ENCODE results near the gene MITF. TPM values are rescaled to one million over a fixed set of nuclear protein-coding genes. Genes with fewer than 3 reads are reported as not detected.
"Not testable (repeated sequence)": the region's sequence is repeated elsewhere in the genome, so short reads cannot be mapped to it uniquely, and the experiment has no call there.

Gene MITF
- total RNA-seq, 1 experiment from 2014 or later = 4.0 TPM

DNA sequence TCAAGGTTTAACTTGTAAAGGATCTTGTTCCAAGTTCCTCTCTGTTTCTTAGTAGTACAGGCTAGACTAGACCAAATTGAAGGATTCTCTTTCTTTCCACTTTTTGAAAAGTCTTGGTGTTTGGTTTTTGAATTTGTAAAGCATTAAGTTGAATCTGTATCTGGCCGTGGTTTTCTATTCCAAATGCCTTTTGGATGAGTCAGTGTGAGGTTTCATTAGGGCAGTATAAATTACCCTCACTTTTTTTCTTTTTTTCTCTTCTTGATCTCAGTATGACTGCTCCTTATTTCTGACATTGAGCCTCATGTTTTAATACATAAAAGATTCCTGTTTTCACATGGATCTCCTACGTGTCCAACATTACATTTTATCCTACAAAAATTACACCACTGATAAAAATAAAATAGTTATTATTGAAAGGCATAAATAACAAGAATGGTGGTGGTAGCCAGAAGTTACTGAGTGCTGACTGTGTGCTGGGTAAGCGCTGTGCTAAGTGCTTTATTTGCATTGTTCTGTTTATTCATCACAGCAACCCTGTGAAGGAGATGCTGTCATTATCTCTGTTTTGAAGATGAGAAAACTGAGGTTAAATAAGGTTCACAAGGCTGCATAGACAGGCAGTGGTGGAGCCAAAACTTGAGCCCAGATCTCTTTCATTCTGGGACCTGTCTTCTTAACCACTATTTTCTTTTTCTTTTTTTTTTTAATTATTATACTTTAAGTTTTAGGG lies 48.3 kb downstream of the MITF start:
- peak; percentile 83 for DNase-seq (ENCODE audit: low read depth)

DNA sequence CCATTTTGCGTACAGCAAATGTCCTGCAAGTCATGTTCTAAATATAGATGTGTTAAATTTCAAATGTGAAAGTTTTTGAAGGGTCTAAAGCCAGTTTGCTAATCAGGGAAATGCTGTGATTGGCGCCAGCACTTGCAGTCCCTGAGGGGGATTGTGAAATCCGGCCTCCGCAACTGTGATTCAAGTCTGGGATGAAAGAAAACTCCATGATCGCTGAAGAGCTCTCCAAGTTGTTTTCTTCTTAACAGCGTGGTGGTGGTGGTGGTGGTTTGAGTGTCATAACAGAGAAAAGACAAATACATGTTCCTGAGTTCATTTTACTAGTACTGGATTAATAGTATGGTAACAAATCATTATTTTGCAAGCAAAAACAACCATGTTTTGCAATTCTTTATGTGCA lies 51.8 kb downstream of the MITF start:
- DNase-seq (ENCODE audit: low read depth) = peak; percentile 77

GRCh38 chr3:69791919-69792399 lies 52.7 kb downstream of the MITF start:
- peak; percentile 63 for DNase-seq (ENCODE audit: low read depth)

GRCh38 chr3:69796126-69796525 lies 56.9 kb downstream of the MITF start:
- DNase-seq (ENCODE audit: low read depth) = not testable (repeated sequence)

DNA sequence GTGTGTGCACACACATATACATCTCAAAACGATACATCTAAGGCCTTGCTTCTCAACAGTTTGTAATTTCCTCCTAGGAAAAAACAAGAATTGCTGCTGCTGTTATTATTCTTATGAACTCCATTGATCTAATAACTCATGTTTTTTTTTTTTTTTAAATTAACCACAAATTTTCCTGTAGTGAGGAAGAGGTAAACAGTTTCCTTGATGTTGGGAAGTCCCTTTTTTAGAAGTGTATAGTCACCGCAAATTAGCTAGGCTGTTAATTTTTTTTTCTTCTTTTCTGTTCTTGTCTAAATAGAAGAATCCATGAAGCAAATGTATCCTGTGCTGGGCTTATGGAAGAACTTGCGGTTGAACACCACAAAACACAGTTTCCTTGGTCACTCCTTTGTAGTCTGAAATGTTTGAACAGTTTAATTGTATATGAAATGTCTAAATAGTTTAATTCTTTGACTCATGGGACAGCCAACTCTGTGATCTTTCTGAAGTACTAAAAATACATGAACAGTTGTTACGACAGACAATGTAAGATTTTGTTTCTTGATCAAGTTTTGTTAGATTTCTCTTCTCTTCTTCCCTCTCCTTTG lies 64.5 kb downstream of the MITF start:
- DNase-seq (ENCODE audit: low read depth) = peak; percentile 47

DNA sequence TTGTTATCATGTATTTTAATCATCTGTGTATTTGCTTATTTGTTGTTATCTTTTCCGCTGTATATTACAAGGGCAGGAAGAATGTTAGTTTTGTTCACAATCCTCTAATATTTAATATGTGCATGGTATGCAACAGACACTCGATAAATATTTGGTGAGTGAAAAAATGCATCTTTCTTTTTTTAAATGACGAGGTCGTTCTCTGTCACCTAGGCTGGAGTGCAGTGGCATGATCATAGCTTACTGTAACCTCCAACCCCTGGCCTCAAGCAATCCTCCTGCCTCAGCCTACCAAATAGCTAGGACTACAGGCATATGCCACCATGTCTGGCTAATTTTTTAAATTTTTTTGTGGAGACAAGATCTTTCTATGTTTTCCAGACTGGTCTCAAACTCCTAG lies 66.2 kb downstream of the MITF start:
- no peak for DNase-seq (ENCODE audit: low read depth)

DNA sequence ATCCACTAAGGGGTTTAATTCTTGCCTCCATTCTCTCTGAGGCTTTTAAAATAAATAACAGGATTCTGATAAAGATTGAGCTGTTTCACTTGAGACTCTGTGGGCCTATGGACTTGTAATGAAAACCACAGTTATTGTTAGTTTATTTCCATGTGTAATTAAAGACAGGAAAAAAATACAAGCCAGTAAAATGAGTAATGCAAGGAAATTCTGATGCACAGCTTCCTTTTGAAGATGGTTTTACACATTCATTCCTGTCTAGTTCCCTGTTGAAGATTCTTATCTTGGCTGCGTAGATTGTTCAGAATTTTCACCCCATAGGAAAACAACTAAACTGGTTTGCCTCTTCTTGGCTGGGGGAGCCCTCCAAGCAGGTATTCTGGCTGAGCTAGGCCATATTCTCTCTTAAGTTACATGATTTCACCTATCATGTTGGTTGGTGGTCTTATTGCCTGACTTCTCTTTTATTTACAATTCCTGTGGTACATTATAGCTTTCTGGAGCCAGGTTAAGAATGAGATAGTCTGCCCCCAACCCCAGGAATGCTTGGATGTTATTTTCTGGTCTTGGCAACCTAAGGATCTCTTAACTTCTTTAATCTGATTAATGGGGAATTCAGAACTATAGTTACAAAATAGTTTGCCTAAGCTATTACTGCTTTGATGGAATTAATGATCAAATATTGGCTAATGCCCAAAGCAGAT lies 67.6 kb downstream of the MITF start:
- peak; percentile 76 for DNase-seq (ENCODE audit: low read depth)

GRCh38 chr3:69807674-69808073 lies 68.4 kb downstream of the MITF start:
- no peak for DNase-seq (ENCODE audit: low read depth)

DNA sequence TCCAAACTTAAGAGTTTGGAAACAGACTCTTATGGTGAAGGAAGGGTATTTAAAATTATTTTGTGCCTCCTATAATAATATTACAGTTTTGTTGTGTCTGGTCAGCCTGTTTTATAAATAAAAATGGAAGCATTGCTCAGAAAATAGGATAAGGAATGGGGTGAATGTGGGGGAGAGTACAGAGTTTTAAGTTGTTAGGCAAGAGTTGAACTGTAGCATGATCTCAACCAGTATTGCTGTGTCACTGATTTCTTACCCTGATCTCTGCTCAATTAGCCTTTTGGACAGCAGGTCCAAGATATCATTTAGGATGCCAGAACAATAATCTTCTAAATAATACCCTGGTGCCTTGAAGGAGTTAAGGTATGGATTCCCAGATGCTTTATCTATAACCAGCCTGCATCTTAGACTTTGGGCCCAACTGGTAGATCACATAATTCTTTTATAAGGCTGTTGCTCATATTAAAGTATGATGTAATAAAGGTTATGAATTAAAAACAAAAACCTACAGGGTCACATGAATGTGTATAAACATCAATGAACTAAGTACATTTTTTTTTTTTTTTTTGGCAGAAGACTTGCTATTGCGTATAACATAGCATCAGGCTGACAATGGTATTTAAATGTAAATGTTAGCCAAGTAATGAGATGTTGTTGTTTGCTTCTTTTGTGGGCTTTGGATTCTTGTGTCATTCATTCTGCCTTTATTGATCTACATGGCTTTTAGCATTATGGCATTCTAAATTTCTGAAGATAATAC lies 70.0 kb downstream of the MITF start:
- DNase-seq (ENCODE audit: low read depth) = no peak

GRCh38 chr3:69811452-69812401 lies 72.5 kb downstream of the MITF start:
- no peak for DNase-seq (ENCODE audit: low read depth)

GRCh38 chr3:69815970-69816369 lies 76.7 kb downstream of the MITF start:
- no peak for DNase-seq (ENCODE audit: low read depth)

- no peak for DNase-seq (ENCODE audit: low read depth)
Observed at GRCh38 chr3:69817988-69818387, 78.7 kb downstream of the MITF start.

DNA sequence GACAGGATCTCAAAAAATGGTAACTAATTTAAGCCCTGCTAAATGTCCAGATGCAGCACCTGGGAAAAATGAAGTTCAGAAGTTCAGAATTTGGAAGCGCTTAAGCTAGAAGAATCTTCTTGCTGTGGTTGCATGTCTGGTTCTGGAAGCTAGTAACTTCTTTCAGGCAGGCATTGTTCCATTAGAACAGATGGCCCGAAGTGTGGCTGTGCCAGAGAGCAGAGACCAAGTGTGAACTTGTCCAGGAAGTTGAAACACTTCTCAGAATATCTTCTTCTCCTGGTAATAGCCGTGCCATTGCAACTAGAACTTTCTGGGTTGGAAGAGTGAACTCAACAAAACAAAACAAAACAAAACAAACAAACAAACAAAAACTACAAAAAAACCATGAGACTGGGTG lies 80.0 kb downstream of the MITF start:
- DNase-seq (ENCODE audit: low read depth) = peak; percentile 18

- DNase-seq (ENCODE audit: low read depth) = peak; percentile 41
Observed at GRCh38 chr3:69821133-69821532, 81.9 kb downstream of the MITF start.

DNA sequence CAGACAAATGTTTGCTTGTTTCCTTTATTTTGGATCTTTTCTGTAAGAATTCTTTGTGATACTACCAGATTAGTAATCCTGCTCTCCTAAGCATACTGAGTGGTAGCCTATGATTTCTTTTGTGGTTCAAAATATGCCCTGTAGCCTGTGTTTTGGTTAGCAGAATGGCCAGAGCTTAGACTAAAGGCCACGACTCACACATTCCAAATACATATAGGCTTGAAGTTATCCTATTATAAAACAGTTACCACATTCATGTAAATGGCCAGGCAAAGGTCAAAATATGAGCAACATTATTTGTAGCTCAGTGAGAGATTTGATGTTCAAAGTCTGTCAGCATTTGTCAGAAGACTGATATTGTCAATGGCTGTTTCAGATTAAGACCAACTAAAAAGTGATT lies 84.5 kb downstream of the MITF start:
- DNase-seq (ENCODE audit: low read depth) = peak; percentile 9

DNA sequence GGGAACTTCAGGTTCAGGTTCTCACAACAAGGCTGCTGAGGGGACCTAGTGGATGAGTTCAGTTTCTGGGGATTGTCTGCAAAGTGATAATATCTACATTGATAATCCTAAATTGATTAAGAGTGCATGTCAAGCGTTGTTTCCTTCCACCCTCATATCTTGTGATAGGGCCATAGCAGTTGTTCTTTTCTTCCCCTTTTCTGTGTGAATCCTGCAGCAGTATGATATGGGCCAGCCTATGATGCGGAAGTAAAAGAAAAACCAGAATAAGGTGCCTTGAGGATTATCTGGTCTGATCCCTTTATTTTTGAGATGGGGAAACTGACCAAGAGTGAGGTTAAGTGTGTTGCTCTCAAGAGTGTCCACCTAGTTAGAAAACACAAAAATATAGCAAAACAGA lies 86.2 kb downstream of the MITF start:
- DNase-seq (ENCODE audit: low read depth) = no peak

GRCh38 chr3:69827127-69827526 lies 87.9 kb downstream of the MITF start:
- no peak for DNase-seq (ENCODE audit: low read depth)

- no peak for DNase-seq (ENCODE audit: low read depth)
Observed at GRCh38 chr3:69828817-69829216, 89.6 kb downstream of the MITF start.

- no peak for DNase-seq (ENCODE audit: low read depth)
Observed at GRCh38 chr3:69830147-69830546, 90.9 kb downstream of the MITF start.

DNA sequence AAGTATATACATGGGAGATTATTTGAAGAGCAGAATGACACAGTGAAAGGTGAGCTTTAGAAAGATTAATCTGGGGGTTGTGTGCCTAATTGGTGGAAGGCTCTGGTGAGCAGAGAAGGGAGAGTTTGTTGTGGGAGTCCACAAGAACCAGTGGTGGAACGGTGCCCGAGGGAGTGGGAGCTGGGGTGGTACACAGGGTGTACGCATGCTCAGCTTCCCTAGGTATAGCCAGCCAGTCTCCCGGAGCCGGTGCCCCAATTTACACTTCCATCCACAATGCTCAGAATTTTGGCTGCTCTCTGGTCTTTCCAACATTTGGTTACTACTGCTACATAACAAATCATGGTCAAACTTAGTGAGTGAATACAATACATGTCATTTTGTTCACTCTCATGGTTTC lies 92.5 kb downstream of the MITF start:
- DNase-seq (ENCODE audit: low read depth) = no peak

DNA sequence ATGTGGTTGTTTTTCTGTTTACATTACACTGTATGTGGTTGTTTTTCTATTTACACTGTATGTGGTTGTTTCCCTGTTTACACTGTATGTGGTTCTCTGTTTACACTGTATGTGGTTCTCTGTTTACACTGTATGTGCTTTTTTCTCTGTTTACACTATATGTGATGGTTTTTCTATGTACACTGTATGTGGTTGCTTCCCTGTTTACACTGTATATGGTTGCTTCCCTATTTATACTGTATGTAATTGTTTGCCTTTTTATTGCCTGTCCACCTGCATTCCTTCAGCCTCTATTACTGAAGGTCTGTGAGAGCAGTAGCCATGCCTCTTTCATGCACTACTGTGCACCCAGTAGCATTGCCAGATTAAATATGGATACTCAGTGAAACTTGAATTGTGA lies 94.3 kb downstream of the MITF start:
- no peak for DNase-seq (ENCODE audit: low read depth)

Measured in RPMI7951 (cell line).